Measurements from ENCODE around the gene EPHB4.

EPHB4 gene

GRCh38 chr7:100827330-100828226, at the start of gene EPHB4:
Gene EPHB4 (minus strand): TSS chr7:100827523. CDS start chr7:100827030, 493 bp downstream.
- ChIA-PET POLR2A (interaction anchor here (0.7 kb wide), 1 partner anchor 397 kb away, joined by 9 read pairs; no protein-coding TSS in a partner anchor), CTCF (interaction anchor here (1.3 to 2.6 kb wide), 2 partner anchors 20 to 25 kb away, joined by 3 to 8 read pairs; partner anchors contain the start of gene SLC12A9)
- TF ChIP-seq, protein P1, sequence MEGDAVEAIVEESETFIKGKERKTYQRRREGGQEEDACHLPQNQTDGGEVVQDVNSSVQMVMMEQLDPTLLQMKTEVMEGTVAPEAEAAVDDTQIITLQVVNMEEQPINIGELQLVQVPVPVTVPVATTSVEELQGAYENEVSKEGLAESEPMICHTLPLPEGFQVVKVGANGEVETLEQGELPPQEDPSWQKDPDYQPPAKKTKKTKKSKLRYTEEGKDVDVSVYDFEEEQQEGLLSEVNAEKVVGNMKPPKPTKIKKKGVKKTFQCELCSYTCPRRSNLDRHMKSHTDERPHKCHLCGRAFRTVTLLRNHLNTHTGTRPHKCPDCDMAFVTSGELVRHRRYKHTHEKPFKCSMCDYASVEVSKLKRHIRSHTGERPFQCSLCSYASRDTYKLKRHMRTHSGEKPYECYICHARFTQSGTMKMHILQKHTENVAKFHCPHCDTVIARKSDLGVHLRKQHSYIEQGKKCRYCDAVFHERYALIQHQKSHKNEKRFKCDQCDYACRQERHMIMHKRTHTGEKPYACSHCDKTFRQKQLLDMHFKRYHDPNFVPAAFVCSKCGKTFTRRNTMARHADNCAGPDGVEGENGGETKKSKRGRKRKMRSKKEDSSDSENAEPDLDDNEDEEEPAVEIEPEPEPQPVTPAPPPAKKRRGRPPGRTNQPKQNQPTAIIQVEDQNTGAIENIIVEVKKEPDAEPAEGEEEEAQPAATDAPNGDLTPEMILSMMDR (IDR thresholded peaks at IDR 0.05; ENCODE audit: control extremely low read depth, extremely low read depth, low read depth, missing control alignments): no peak
- DNase-seq (ENCODE audit: extremely low spot score): no peak

DNA sequence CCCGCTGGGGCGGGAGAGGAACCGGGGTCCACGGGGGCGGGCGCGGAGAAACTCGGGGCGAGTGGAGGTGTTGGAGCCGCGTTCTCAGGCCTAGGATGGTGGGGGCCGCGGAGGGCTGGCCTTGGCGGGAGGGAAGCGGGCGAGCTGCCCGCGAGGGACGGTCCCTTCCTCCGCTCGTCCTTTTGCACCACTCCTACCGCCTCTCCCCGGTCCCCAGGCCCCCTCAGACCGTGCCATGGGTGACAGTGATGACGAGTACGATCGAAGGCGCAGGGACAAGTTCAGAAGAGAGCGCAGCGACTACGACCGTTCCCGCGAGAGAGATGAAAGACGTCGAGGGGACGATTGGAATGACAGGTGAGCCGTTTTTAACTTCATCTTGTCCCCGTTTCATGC, 48.0 kb upstream of the EPHB4 start:
- CTCF ChIA-PET: interaction anchor here (0.8 to 4.0 kb wide), 5 partner anchors 12 to 262 kb away, joined by 3 to 15 read pairs (median 5); partner anchors contain the start of genes POP7 and SLC12A9
- DNase-seq (ENCODE audit: extremely low spot score): peak; percentile 59
- TF ChIP-seq, protein P1 (IDR thresholded peaks at IDR 0.05; ENCODE audit: control extremely low read depth, extremely low read depth, low read depth, missing control alignments): no peak
- POLR2A ChIA-PET: interaction anchor here (0.6 to 5.1 kb wide), 8 partner anchors 9 to 1101 kb away, joined by 3 to 46 read pairs (median 4); partner anchors contain the start of genes FBXO24, SLC12A9, UFSP1 and ZNHIT1

GRCh38 chr7:100874577-100875355, 47.4 kb upstream of the EPHB4 start, which contains the start of gene SRRT:
Gene SRRT (plus strand): TSS chr7:100875103. CDS start chr7:100875591, 488 bp downstream.
- POLR2A ChIA-PET: interaction anchor here (0.6 to 5.1 kb wide), 9 partner anchors 10 to 343 kb away, joined by 3 to 46 read pairs (median 4); partner anchors contain the start of genes FBXO24, SLC12A9, UFSP1 and ZNHIT1
- peak; percentile 99 for DNase-seq (ENCODE audit: extremely low spot score)
- TF ChIP-seq, protein P1 (IDR thresholded peaks at IDR 0.05; ENCODE audit: control extremely low read depth, extremely low read depth, low read depth, missing control alignments): no peak
- CTCF ChIA-PET: interaction anchor here (0.8 to 4.0 kb wide), 5 partner anchors 12 to 263 kb away, joined by 3 to 15 read pairs (median 5); partner anchors contain the start of genes POP7 and SLC12A9

DNA sequence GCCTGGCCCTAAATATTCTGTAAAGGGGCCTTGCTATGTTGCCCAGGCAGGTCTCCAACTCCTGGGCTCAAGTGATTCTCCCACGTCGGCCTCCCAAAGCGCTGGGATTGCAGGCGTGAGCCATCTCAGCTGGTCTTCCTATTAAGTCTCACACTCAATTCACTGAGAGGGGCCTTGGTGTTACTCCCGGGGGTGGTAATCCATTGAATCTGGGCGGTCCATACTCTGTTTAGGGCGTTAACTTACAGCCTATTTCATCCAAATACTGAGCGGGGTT, 46.9 kb upstream of the EPHB4 start:
- ChIA-PET CTCF (no interaction called here), POLR2A (interaction anchor here (0.6 to 1.1 kb wide), 2 partner anchors 20 to 239 kb away, joined by 4 to 8 read pairs; no protein-coding TSS in a partner anchor)
- DNase-seq (ENCODE audit: extremely low spot score): no peak
- TF ChIP-seq, protein P1 (IDR thresholded peaks at IDR 0.05; ENCODE audit: control extremely low read depth, extremely low read depth, low read depth, missing control alignments): no peak

GRCh38 chr7:100873599-100874299, 46.4 kb upstream of the EPHB4 start:
- POLR2A ChIA-PET: interaction anchor here (0.6 to 1.1 kb wide), 2 partner anchors 21 to 238 kb away, joined by 4 to 8 read pairs; no protein-coding TSS in a partner anchor
- CTCF ChIA-PET: no interaction called here
- no peak for DNase-seq (ENCODE audit: extremely low spot score)
- TF ChIP-seq, protein P1 (IDR thresholded peaks at IDR 0.05; ENCODE audit: control extremely low read depth, extremely low read depth, low read depth, missing control alignments): no peak
